ENCODE data around the gene RFX2. TPM values are rescaled to one million over a fixed set of nuclear protein-coding genes. Genes with fewer than 3 reads are reported as not detected.

Gene RFX2
- total and polyA plus RNA-seq, 10 of the 15 experiments (the other 5 are each of a cell fraction or from before 2014, with no cell fraction given), result 3.2 to 9.8 (median 4.7) TPM

- Histone ChIP-seq H3K27me3 (replicated peaks in 1 of 2; ENCODE audit: control insufficient read depth in 2 of 2, insufficient read depth in 2 of 2, low read length in 1 of 2) (no peaks in the 10 kb centered on the region), H3K4me1 (ENCODE audit: control insufficient read depth, insufficient read depth, low read length) (no peaks in the 10 kb centered on the region), H2AFZ (ENCODE audit: control insufficient read depth, low read depth, low read length) (no peak overlapping the region), H3K27ac (ENCODE audit: control insufficient read depth, insufficient read depth) (no peak overlapping the region), H3K9ac (ENCODE audit: control insufficient read depth, insufficient read depth, low read length) (no peak overlapping the region), H3K9me3 (replicated peaks; ENCODE audit: control insufficient read depth, insufficient read depth, low read length) (no peaks in the 10 kb centered on the region), H3K36me3 (ENCODE audit: control insufficient read depth in 2 of 2, insufficient read depth in 2 of 2, low read length in 1 of 2) (no peaks in the 10 kb centered on the region), H4K20me1 (ENCODE audit: control insufficient read depth, insufficient read depth) (no peaks in the 10 kb centered on the region), H3K4me3 (no peak overlapping the region), H3K4me2 (ENCODE audit: control insufficient read depth, insufficient read depth) (no peak overlapping the region), H3K79me2 (ENCODE audit: control insufficient read depth, insufficient read depth, low read length) (no peaks in the 10 kb centered on the region)
- TF ChIP-seq SRF (IDR thresholded peaks at IDR 0.05; ENCODE audit: low read depth in 2 of 2, low read length in 2 of 2) (no peak), MEF2B (IDR thresholded peaks at IDR 0.05; ENCODE audit: partially characterized antibody, poor library complexity, severe bottlenecking) (no peak), EP300 (IDR thresholded peaks at IDR 0.05; ENCODE audit: borderline replicate concordance in 1 of 2, control insufficient read depth in 1 of 2, low read depth in 2 of 2, low read length in 2 of 2) (no peak), SUPT20H (IDR thresholded peaks at IDR 0.05; ENCODE audit: borderline replicate concordance, control insufficient read depth, low read depth, low read length) (no peak), KAT2A (conservative IDR thresholded peaks at IDR 0.05; ENCODE audit: control insufficient read depth, low read depth, low read length) (no peak), NFIC (IDR thresholded peaks at IDR 0.05; ENCODE audit: low read depth, low read length) (no peak), ZBED1 (IDR thresholded peaks at IDR 0.05; ENCODE audit: borderline replicate concordance) (no peak), IKZF1 (conservative IDR thresholded peaks at IDR 0.05) (no peak), SP1 (IDR thresholded peaks at IDR 0.05; ENCODE audit: low read depth, low read length) (no peak), ATF2 (IDR thresholded peaks at IDR 0.05; ENCODE audit: low read length) (no peak), PML (IDR thresholded peaks at IDR 0.05; ENCODE audit: low read length) (no peak), TCF7 (IDR thresholded peaks at IDR 0.05; ENCODE audit: borderline replicate concordance) (no peak)
- ChIA-PET CTCF (no interaction called here), POLR2A (no interaction called here), RAD21 (ENCODE audit: unreplicated experiment) (no interaction called here), SMC1A (ENCODE audit: uncharacterized antibody, unreplicated experiment) (no interaction called here)
- in situ Hi-C loops (cut with MboI) (no loop called here), intact Hi-C loops (cut with micrococcal nuclease; ENCODE audit: unreplicated experiment) (no loop called here)
- no peak for ATAC-seq
- BruUV-seq (replicated peaks), result no TSS peak
- WGBS (ENCODE audit: insufficient coverage, insufficient replicate concordance, low lambda C conversion rate, missing lambda C conversion rate), result 85% methylated on average over 26 of the region's 26 CpGs
- no peak for FAIRE-seq
- DNase-seq (ENCODE audit: low read depth, low spot score), result no peak
Observed at GRCh38 chr19:6007866-6008265, 102.4 kb downstream of the RFX2 start.
